ENCODE measurements around the gene REV3L. TPM values are rescaled to one million over a fixed set of nuclear protein-coding genes. Genes with fewer than 3 reads are reported as not detected.

The REV3L gene
- total RNA-seq, 1 experiment from 2014 or later: 12.8 TPM

- no peak for TF ChIP-seq REST (IDR thresholded peaks at IDR 0.05; ENCODE audit: low read depth)
- TF ChIP-seq ZNF274 (IDR thresholded peaks at IDR 0.05; ENCODE audit: low read depth, low read length): no peak
- no peak for TF ChIP-seq POLR2AphosphoS5 (IDR thresholded peaks at IDR 0.05; ENCODE audit: low read depth, low read length)
- no peak for TF ChIP-seq POLR2A (IDR thresholded peaks at IDR 0.05; ENCODE audit: borderline replicate concordance, extremely low read depth, insufficient read depth, insufficient read length)
- no peak for TF ChIP-seq RAD21 (IDR thresholded peaks at IDR 0.05; ENCODE audit: low read depth)
Observed at GRCh38 chr6:111474106-111474505, 8.9 kb downstream of the REV3L start (continued).

- Histone ChIP-seq H3K4me1 (ENCODE audit: control insufficient read depth in 1 of 2, insufficient read depth in 2 of 2, low read length in 2 of 2) (peaks cover 21 to 29% of the 10 kb centered on the region in 2 experiments), H3K9me2 (ENCODE audit: insufficient read depth) (no peaks in the 10 kb centered on the region), H3K9me3 (ENCODE audit: control insufficient read depth in 1 of 2, insufficient read depth in 1 of 2, low read depth in 1 of 2, low read length in 2 of 2) (no peaks in the 10 kb centered on the region), H2AFZ (ENCODE audit: low read depth, low read length, poor library complexity, severe bottlenecking) (no peak overlapping the region), H3K27ac (ENCODE audit: low read depth, low read length) (no peak overlapping the region), H3K79me2 (ENCODE audit: insufficient read depth, low read length) (peaks cover 81% of the 10 kb centered on the region), H3K27me3 (ENCODE audit: insufficient read depth, low read length) (no peaks in the 10 kb centered on the region), H3K9ac (ENCODE audit: low read length) (no peak overlapping the region), H4K20me1 (ENCODE audit: insufficient read depth) (no peaks in the 10 kb centered on the region), H3K36me3 (ENCODE audit: control insufficient read depth in 1 of 2, insufficient read depth in 2 of 2, low read length in 2 of 2) (no peaks in the 10 kb centered on the region), H3K4me3 (replicated peaks in 1 of 2; ENCODE audit: low read depth in 1 of 2, low read length in 2 of 2) (no peak overlapping the region), H3K4me2 (ENCODE audit: low read length) (no peak overlapping the region)
- RAD21 ChIA-PET (ENCODE audit: low non-redundant PET in 1 of 2, low total read pairs in 2 of 2, uncharacterized antibody in 2 of 2, unreplicated experiment in 2 of 2): no interaction called here
- DNase-seq (ENCODE audit: low read depth, low spot score): no peak
- no peak for ATAC-seq
- intact Hi-C loops (cut with micrococcal nuclease): loop anchor here (10.0 kb wide), 1 partner anchor 108 kb away; no protein-coding TSS in a partner anchor
- TF ChIP-seq REST (IDR thresholded peaks at IDR 0.05; ENCODE audit: low read depth): no peak
- no peak for TF ChIP-seq ZNF274 (IDR thresholded peaks at IDR 0.05; ENCODE audit: low read depth, low read length)
- no peak for TF ChIP-seq MAX (IDR thresholded peaks at IDR 0.05)
- no peak for TF ChIP-seq EZH2phosphoT487 (IDR thresholded peaks at IDR 0.05; ENCODE audit: borderline replicate concordance)
- TF ChIP-seq EGR1 (IDR thresholded peaks at IDR 0.05; ENCODE audit: low read depth): no peak
- no peak for TF ChIP-seq SRF (IDR thresholded peaks at IDR 0.05; ENCODE audit: low read depth)
- no peak for TF ChIP-seq RAD21 (IDR thresholded peaks at IDR 0.05; ENCODE audit: low read depth)
- no peak for TF ChIP-seq JUND (IDR thresholded peaks at IDR 0.05)
- no peak for TF ChIP-seq EZH2 (IDR thresholded peaks at IDR 0.05)
- TF ChIP-seq FOSL1 (IDR thresholded peaks at IDR 0.05; ENCODE audit: low read depth): no peak
- no peak for TF ChIP-seq CEBPB (IDR thresholded peaks at IDR 0.05; ENCODE audit: low read depth)
- TF ChIP-seq SP1 (IDR thresholded peaks at IDR 0.05; ENCODE audit: low read depth): no peak
- no peak for TF ChIP-seq SIN3A (IDR thresholded peaks at IDR 0.05; ENCODE audit: low read depth)
- POLR2A ChIA-PET: no interaction called here
- CTCF ChIA-PET: no interaction called here
- no TSS peak for BruUV-seq (replicated peaks)
Observed at GRCh38 chr6:111472933-111473435, 10.0 kb downstream of the REV3L start.
